ENCODE results near the gene RTL1.

GRCh38 chr14:100845341-100845740 lies 58.2 kb downstream of the RTL1 start:
- TF ChIP-seq EZH2 (IDR thresholded peaks at IDR 0.05; ENCODE audit: insufficient read depth, poor library complexity, severe bottlenecking) (no peak), EZH2phosphoT487 (IDR thresholded peaks at IDR 0.05; ENCODE audit: insufficient read depth, low read depth) (no peak)

Data from GM23248 (cell line).